Breast epithelium (tissue), 3 donors: ENCODE measurements around the gene DAPK2.

Source experiments
- CTCF ChIP-seq, 3 donors: fragments of 450-650 bp; IDR thresholded peaks; one replicate each; pipeline ENCODE4 v1.5.1; 2016 to 2017; ENCODE audit warnings: antibody characterized with exemption in 3 of 3, mild to moderate bottlenecking in 3 of 3, moderate library complexity in 3 of 3
- POLR2A ChIP-seq: fragments of 450-650 bp; IDR thresholded peaks from one replicate; pipeline ENCODE4 v1.6.1; 2016; ENCODE audit warnings: antibody characterized with exemption, mild to moderate bottlenecking, moderate library complexity
- POLR2AphosphoS5 ChIP-seq, 3 donors: sonication (generic); formaldehyde crosslinking; IDR thresholded peaks; one replicate each; pipeline ENCODE4 v1.6.1; 2017; ENCODE audit warnings: antibody characterized with exemption in 3 of 3

- no peak for TF ChIP-seq CTCF (IDR thresholded peaks at IDR 0.05)
- TF ChIP-seq POLR2A: no peak
- TF ChIP-seq POLR2AphosphoS5 (IDR thresholded peaks at IDR 0.05): no peak
Observed at GRCh38 chr15:63970621-63971426, 75.5 kb downstream of the DAPK2 start.
